HEK293 (cell line): Measurements from ENCODE around the gene ZBTB20.

Experiments
- CTCF ChIA-PET: fragments of 350-600 bp; formaldehyde crosslinking; extraction: SDS; loops from one replicate; lab custom pipeline; 2021; ENCODE audit warnings: antibody characterized with exemption; lab: Yijun Ruan, JAX
- POLR2A ChIA-PET: fragments of 300-600 bp; formaldehyde crosslinking; extraction: SDS; loops from one replicate; lab custom pipeline; 2020; ENCODE audit warnings: antibody characterized with exemption, inconsistent platforms; lab: Yijun Ruan, JAX
- H3K27ac ChIP-seq: fragments of 200-500 bp; sonication (Bioruptor generic); 2 replicates; pipeline ENCODE4 v1.5.1; 2014; ENCODE audit warnings: low read depth, low read length, control low read depth, inconsistent platforms; ENCODE audit errors: extremely low read depth
- H3K36me3 ChIP-seq, 2 experiments: fragments of 200-500 bp in 1 of 2; sonication (Bioruptor generic) in 1 of 2; 1 replicate in 1 of 2; 2 replicates in 1 of 2; pipeline ENCODE4 v1.5.1; 2014 to 2017; ENCODE audit warnings: inconsistent platforms in 2 of 2, low read length in 2 of 2; ENCODE audit not compliant: control insufficient read depth in 2 of 2, insufficient read depth in 1 of 2
- H3K4me1 ChIP-seq: fragments of 200-500 bp; sonication (Bioruptor generic); 2 replicates; pipeline ENCODE4 v1.5.1; 2014; ENCODE audit warnings: mild to moderate bottlenecking, low read length, inconsistent platforms; ENCODE audit not compliant: control insufficient read depth, insufficient read depth
- H3K4me3 ChIP-seq: 2 replicates; pipeline ENCODE4 v1.5.1; 2011; ENCODE audit warnings: low read depth, mild to moderate bottlenecking, control low read depth, low read length, moderate library complexity
- H3K9me3 ChIP-seq: fragments of 200-500 bp; sonication (Bioruptor generic); 2 replicates; pipeline ENCODE4 v1.5.1; 2014; ENCODE audit warnings: low read depth, low read length, inconsistent platforms; ENCODE audit not compliant: control insufficient read depth, insufficient read depth
- GLI4 ChIP-seq: fragments of 450-650 bp; formaldehyde crosslinking; IDR thresholded peaks from 2 replicates; pipeline ENCODE4 v1.5.1; 2016; ENCODE audit warnings: missing biosample characterization, missing genetic modification characterization
- KLF1 ChIP-seq: fragments of 450-650 bp; formaldehyde crosslinking; IDR thresholded peaks from 2 replicates; pipeline ENCODE4 v1.5.1; 2016; ENCODE audit warnings: missing biosample characterization, missing genetic modification characterization
- SP2 ChIP-seq: fragments of 450-650 bp; formaldehyde crosslinking; IDR thresholded peaks from 2 replicates; pipeline ENCODE4 v1.5.1; 2016; ENCODE audit warnings: missing biosample characterization, missing genetic modification characterization
- ZFP69B ChIP-seq: fragments of 450-650 bp; formaldehyde crosslinking; IDR thresholded peaks from 2 replicates; pipeline ENCODE4 v1.5.1; 2016; ENCODE audit warnings: missing biosample characterization, missing genetic modification characterization
- ZNF121 ChIP-seq: fragments of 450-650 bp; formaldehyde crosslinking; IDR thresholded peaks from 2 replicates; pipeline ENCODE4 v1.5.1; 2016; ENCODE audit warnings: missing biosample characterization, missing genetic modification characterization
- ZNF157 ChIP-seq: fragments of 450-650 bp; formaldehyde crosslinking; IDR thresholded peaks from 2 replicates; pipeline ENCODE4 v1.5.1; 2016; ENCODE audit warnings: missing biosample characterization, missing genetic modification characterization
- ZNF202 ChIP-seq: fragments of 450-650 bp; formaldehyde crosslinking; IDR thresholded peaks from 2 replicates; pipeline ENCODE4 v1.5.1; 2016; ENCODE audit warnings: missing biosample characterization, missing genetic modification characterization, borderline replicate concordance
- ZNF473 ChIP-seq: fragments of 450-650 bp; formaldehyde crosslinking; IDR thresholded peaks from 2 replicates; pipeline ENCODE4 v1.5.1; 2017; ENCODE audit warnings: missing biosample characterization, missing genetic modification characterization
- ZNF501 ChIP-seq: fragments of 450-650 bp; formaldehyde crosslinking; IDR thresholded peaks from 2 replicates; pipeline ENCODE4 v1.5.1; 2016; ENCODE audit warnings: missing biosample characterization, missing genetic modification characterization
- ZNF596 ChIP-seq: fragments of 450-650 bp; IDR thresholded peaks from 2 replicates; pipeline ENCODE4 v1.5.0; 2018; ENCODE audit warnings: missing biosample characterization, mild to moderate bottlenecking, missing genetic modification characterization, moderate library complexity
- TF ChIP-seq, protein P1 (sequence below): fragments of 450-650 bp; formaldehyde crosslinking; IDR thresholded peaks from 2 replicates; pipeline ENCODE4 v1.5.1; 2016; ENCODE audit warnings: missing biosample characterization, missing genetic modification characterization
- TF ChIP-seq, protein P2 (sequence below): fragments of 450-650 bp; formaldehyde crosslinking; IDR thresholded peaks from 2 replicates; pipeline ENCODE4 v1.5.1; 2016; ENCODE audit warnings: missing biosample characterization, missing genetic modification characterization, borderline replicate concordance
- TF ChIP-seq, protein P3 (sequence below): fragments of 450-650 bp; formaldehyde crosslinking; IDR thresholded peaks from 2 replicates; pipeline ENCODE4 v1.5.1; 2016; ENCODE audit warnings: missing biosample characterization, missing genetic modification characterization
- TF ChIP-seq, protein P4 (sequence below): IDR thresholded peaks from 2 replicates; pipeline ENCODE4 v1.6.1; 2011; ENCODE audit warnings: mild to moderate bottlenecking, low read depth, low read length, borderline replicate concordance
- TF ChIP-seq, protein P5 (sequence below): fragments of 450-650 bp; formaldehyde crosslinking; IDR thresholded peaks from 2 replicates; pipeline ENCODE4 v1.5.1; 2016; ENCODE audit warnings: missing biosample characterization, missing genetic modification characterization
- TF ChIP-seq, protein P6 (sequence below): fragments of 450-650 bp; formaldehyde crosslinking; IDR thresholded peaks from 2 replicates; pipeline ENCODE4 v1.5.1; 2017; ENCODE audit warnings: missing biosample characterization, mild to moderate bottlenecking, missing genetic modification characterization, moderate library complexity

The ZBTB20 gene

DNA sequence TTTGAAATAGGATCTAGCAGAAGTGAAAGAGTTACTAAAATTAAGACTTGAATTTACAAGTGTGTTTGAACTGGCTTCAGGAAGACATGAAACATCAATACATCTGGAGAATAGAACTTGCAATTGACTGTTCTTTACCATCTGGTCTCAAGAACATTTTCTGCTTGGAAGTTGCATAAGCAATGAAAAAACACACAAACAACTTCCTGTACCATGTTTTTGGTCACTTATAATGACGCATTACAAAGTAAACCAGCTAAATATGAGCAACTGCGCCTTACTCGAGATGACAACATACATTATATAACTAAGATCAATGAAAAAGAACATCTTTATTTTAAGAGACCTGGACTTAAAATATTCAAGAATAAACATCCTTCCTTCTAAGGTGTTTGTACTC lies 740.8 kb downstream of the ZBTB20 start (continued):
- TF ChIP-seq, protein P1, sequence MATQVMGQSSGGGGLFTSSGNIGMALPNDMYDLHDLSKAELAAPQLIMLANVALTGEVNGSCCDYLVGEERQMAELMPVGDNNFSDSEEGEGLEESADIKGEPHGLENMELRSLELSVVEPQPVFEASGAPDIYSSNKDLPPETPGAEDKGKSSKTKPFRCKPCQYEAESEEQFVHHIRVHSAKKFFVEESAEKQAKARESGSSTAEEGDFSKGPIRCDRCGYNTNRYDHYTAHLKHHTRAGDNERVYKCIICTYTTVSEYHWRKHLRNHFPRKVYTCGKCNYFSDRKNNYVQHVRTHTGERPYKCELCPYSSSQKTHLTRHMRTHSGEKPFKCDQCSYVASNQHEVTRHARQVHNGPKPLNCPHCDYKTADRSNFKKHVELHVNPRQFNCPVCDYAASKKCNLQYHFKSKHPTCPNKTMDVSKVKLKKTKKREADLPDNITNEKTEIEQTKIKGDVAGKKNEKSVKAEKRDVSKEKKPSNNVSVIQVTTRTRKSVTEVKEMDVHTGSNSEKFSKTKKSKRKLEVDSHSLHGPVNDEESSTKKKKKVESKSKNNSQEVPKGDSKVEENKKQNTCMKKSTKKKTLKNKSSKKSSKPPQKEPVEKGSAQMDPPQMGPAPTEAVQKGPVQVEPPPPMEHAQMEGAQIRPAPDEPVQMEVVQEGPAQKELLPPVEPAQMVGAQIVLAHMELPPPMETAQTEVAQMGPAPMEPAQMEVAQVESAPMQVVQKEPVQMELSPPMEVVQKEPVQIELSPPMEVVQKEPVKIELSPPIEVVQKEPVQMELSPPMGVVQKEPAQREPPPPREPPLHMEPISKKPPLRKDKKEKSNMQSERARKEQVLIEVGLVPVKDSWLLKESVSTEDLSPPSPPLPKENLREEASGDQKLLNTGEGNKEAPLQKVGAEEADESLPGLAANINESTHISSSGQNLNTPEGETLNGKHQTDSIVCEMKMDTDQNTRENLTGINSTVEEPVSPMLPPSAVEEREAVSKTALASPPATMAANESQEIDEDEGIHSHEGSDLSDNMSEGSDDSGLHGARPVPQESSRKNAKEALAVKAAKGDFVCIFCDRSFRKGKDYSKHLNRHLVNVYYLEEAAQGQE (tag by site-specific recombination) = no peak
- no peak for TF ChIP-seq ZNF121 (tag by site-specific recombination)
- TF ChIP-seq ZNF202 (tag by site-specific recombination) = no peak
- TF ChIP-seq, protein P2, sequence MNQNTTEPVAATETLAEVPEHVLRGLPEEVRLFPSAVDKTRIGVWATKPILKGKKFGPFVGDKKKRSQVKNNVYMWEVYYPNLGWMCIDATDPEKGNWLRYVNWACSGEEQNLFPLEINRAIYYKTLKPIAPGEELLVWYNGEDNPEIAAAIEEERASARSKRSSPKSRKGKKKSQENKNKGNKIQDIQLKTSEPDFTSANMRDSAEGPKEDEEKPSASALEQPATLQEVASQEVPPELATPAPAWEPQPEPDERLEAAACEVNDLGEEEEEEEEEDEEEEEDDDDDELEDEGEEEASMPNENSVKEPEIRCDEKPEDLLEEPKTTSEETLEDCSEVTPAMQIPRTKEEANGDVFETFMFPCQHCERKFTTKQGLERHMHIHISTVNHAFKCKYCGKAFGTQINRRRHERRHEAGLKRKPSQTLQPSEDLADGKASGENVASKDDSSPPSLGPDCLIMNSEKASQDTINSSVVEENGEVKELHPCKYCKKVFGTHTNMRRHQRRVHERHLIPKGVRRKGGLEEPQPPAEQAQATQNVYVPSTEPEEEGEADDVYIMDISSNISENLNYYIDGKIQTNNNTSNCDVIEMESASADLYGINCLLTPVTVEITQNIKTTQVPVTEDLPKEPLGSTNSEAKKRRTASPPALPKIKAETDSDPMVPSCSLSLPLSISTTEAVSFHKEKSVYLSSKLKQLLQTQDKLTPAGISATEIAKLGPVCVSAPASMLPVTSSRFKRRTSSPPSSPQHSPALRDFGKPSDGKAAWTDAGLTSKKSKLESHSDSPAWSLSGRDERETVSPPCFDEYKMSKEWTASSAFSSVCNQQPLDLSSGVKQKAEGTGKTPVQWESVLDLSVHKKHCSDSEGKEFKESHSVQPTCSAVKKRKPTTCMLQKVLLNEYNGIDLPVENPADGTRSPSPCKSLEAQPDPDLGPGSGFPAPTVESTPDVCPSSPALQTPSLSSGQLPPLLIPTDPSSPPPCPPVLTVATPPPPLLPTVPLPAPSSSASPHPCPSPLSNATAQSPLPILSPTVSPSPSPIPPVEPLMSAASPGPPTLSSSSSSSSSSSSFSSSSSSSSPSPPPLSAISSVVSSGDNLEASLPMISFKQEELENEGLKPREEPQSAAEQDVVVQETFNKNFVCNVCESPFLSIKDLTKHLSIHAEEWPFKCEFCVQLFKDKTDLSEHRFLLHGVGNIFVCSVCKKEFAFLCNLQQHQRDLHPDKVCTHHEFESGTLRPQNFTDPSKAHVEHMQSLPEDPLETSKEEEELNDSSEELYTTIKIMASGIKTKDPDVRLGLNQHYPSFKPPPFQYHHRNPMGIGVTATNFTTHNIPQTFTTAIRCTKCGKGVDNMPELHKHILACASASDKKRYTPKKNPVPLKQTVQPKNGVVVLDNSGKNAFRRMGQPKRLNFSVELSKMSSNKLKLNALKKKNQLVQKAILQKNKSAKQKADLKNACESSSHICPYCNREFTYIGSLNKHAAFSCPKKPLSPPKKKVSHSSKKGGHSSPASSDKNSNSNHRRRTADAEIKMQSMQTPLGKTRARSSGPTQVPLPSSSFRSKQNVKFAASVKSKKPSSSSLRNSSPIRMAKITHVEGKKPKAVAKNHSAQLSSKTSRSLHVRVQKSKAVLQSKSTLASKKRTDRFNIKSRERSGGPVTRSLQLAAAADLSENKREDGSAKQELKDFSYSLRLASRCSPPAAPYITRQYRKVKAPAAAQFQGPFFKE (tag by site-specific recombination) = no peak
- TF ChIP-seq ZNF473 (tag by site-specific recombination) = no peak
- TF ChIP-seq, protein P3, sequence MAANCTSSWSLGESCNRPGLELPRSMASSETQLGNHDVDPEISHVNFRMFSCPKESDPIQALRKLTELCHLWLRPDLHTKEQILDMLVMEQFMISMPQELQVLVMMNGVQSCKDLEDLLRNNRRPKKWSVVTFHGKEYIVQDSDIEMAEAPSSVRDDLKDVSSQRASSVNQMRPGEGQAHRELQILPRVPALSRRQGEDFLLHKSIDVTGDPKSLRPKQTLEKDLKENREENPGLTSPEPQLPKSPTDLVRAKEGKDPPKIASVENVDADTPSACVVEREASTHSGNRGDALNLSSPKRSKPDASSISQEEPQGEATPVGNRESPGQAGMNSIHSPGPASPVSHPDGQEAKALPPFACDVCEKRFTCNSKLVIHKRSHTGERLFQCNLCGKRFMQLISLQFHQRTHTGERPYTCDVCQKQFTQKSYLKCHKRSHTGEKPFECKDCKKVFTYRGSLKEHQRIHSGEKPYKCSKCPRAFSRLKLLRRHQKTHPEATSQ = no peak
- TF ChIP-seq, protein P4, sequence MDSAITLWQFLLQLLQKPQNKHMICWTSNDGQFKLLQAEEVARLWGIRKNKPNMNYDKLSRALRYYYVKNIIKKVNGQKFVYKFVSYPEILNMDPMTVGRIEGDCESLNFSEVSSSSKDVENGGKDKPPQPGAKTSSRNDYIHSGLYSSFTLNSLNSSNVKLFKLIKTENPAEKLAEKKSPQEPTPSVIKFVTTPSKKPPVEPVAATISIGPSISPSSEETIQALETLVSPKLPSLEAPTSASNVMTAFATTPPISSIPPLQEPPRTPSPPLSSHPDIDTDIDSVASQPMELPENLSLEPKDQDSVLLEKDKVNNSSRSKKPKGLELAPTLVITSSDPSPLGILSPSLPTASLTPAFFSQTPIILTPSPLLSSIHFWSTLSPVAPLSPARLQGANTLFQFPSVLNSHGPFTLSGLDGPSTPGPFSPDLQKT = no peak

DNA sequence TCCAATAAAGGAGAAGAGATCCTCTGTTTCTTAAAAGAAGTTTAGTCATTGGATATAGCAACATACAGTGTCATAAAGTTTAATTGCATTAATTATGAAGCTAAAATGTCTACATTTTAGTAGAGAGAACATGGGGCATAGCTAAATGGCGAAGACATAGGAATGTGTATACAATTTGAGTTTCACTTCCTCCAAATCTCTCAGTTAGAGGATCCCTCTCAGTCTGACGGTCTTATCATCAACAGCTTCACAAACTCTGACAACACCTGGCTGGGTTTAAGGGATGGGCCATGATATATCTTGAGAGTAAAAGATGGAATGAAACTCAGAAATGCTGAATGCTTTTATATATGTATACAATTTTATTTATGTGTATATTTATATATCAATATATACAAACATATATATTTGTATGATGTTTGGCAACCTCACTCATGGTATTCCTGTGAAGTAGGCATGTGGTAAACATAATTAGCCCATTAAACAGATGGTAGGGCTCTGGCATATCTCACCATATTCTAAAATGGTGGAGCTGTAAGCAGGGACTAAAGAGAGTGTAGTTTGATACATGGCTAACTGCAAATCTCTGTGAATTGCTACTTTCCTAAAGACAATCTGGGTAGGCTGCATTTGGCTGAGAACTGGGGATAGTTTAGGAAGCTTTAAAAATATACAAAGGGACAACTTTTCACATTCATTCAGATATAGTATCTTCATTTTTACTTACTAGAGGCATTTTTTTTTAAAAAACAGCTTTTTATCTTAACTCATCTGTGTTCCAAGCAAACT lies 741.7 kb downstream of the ZBTB20 start:
- POLR2A ChIA-PET = no interaction called here
- no peak overlapping the region for H3K27ac ChIP-seq
- CTCF ChIA-PET = interaction anchor here (2.4 kb wide), 1 partner anchor 13 kb away, joined by 9 read pairs; no protein-coding TSS in a partner anchor

More for the DNA sequence above, 741.7 kb downstream of the ZBTB20 start:
- no peaks in the 10 kb centered on the region for H3K9me3 ChIP-seq
- H3K4me3 ChIP-seq = no peak overlapping the region
- H3K4me1 ChIP-seq = no peaks in the 10 kb centered on the region
- TF ChIP-seq ZNF596 (tag by site-specific recombination) = no peak
- TF ChIP-seq ZNF157 (tag by site-specific recombination) = no peak
- TF ChIP-seq ZFP69B (tag by site-specific recombination) = no peak
- TF ChIP-seq SP2 (tag by site-specific recombination) = no peak
- TF ChIP-seq GLI4 (tag by site-specific recombination) = no peak
- TF ChIP-seq, protein P5, sequence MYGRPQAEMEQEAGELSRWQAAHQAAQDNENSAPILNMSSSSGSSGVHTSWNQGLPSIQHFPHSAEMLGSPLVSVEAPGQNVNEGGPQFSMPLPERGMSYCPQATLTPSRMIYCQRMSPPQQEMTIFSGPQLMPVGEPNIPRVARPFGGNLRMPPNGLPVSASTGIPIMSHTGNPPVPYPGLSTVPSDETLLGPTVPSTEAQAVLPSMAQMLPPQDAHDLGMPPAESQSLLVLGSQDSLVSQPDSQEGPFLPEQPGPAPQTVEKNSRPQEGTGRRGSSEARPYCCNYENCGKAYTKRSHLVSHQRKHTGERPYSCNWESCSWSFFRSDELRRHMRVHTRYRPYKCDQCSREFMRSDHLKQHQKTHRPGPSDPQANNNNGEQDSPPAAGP = no peak
- TF ChIP-seq, protein P6, sequence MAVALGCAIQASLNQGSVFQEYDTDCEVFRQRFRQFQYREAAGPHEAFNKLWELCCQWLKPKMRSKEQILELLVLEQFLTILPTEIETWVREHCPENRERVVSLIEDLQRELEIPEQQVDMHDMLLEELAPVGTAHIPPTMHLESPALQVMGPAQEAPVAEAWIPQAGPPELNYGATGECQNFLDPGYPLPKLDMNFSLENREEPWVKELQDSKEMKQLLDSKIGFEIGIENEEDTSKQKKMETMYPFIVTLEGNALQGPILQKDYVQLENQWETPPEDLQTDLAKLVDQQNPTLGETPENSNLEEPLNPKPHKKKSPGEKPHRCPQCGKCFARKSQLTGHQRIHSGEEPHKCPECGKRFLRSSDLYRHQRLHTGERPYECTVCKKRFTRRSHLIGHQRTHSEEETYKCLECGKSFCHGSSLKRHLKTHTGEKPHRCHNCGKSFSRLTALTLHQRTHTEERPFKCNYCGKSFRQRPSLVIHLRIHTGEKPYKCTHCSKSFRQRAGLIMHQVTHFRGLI (tag by site-specific recombination) = no peak
- no peak for TF ChIP-seq ZNF501 (tag by site-specific recombination)
- no peak for TF ChIP-seq KLF1 (tag by site-specific recombination)
- TF ChIP-seq ZNF121 (tag by site-specific recombination) = no peak
- H3K36me3 ChIP-seq = no peaks in the 10 kb centered on the region
